Smooth muscle cell (in vitro differentiated cells): ENCODE results near the gene ZMYND10. TPM values are rescaled to one million over a fixed set of nuclear protein-coding genes. Genes with fewer than 3 reads are reported as not detected.

Experiments
- DNase-seq: peaks from one replicate; lab custom pipeline; 2025; ENCODE audit not compliant: unreplicated experiment; lab: John Stamatoyannopoulos, UW
- H2AFZ ChIP-seq: fragments of 200-600 bp; sonication (generic); 2 replicates; pipeline ENCODE4 v1.6.0; 2016; ENCODE audit warnings: antibody characterized with exemption, low read depth, mild to moderate bottlenecking
- H3F3A ChIP-seq: fragments of 200-600 bp; sonication (generic); 2 replicates; pipeline ENCODE4 v1.6.0; 2017; ENCODE audit warnings: antibody characterized with exemption, low read depth
- H3K27ac ChIP-seq: fragments of 200-600 bp; sonication (generic); 2 replicates; pipeline ENCODE4 v1.5.1; 2016; ENCODE audit warnings: low read depth, mild to moderate bottlenecking
- H3K27me3 ChIP-seq: fragments of 200-600 bp; sonication (generic); 2 replicates; pipeline ENCODE4 v1.6.1; 2016; ENCODE audit warnings: low read depth, mild to moderate bottlenecking
- H3K36me3 ChIP-seq: fragments of 200-600 bp; sonication (generic); 2 replicates; pipeline ENCODE4 v1.5.1; 2016; ENCODE audit warnings: low read depth
- H3K4me1 ChIP-seq: fragments of 200-600 bp; sonication (generic); 2 replicates; pipeline ENCODE4 v1.5.1; 2016; ENCODE audit warnings: low read depth
- H3K4me2 ChIP-seq: fragments of 200-600 bp; sonication (generic); 2 replicates; pipeline ENCODE4 v1.6.0; 2016; ENCODE audit warnings: mild to moderate bottlenecking
- H3K4me3 ChIP-seq: fragments of 200-600 bp; sonication (generic); 2 replicates; pipeline ENCODE4 v1.5.1; 2016; ENCODE audit warnings: mild to moderate bottlenecking
- H3K79me2 ChIP-seq: fragments of 200-600 bp; sonication (generic); 2 replicates; pipeline ENCODE4 v1.6.0; 2016; ENCODE audit warnings: low read depth, mild to moderate bottlenecking
- H3K9ac ChIP-seq: fragments of 200-600 bp; sonication (generic); 2 replicates; pipeline ENCODE4 v1.6.0; 2016; ENCODE audit warnings: low read depth
- H3K9me3 ChIP-seq: fragments of 200-600 bp; sonication (generic); replicated peaks from 2 replicates; pipeline ENCODE4 v1.5.1; 2016; ENCODE audit warnings: low read depth
- H4K20me1 ChIP-seq: fragments of 200-600 bp; sonication (generic); 2 replicates; pipeline ENCODE4 v1.6.0; 2016; ENCODE audit warnings: low read depth
- CTCF ChIP-seq: fragments of 200-600 bp; sonication (generic); IDR thresholded peaks from 2 replicates; pipeline ENCODE4 v1.5.1; 2017; ENCODE audit warnings: borderline replicate concordance, mild to moderate bottlenecking, antibody characterized with exemption; ENCODE audit not compliant: insufficient read depth, poor library complexity, severe bottlenecking
- WGBS: methylation state at CpG from one replicate; pipeline ENCODE4 v1.1.7; 2016; ENCODE audit warnings: low lambda C conversion rate; 5-methylcytosine and 5-hydroxymethylcytosine counted together
- polyA plus RNA-seq: library from polyadenylated mRNA; unstranded; fragments of >200 nt; fragmentation: Nextera tagmentation; extraction: Ambion mirVana; gene quantifications from 2 replicates; pipeline ENCODE4 v1.2.1, GENCODE V29; 2016
- total RNA-seq: library from RNA; depleted of rRNA; stranded (reverse); fragments of >200 nt; gene quantifications from 2 replicates; pipeline ENCODE4 v1.2.3, GENCODE V29; 2014

Gene ZMYND10
- total and polyA plus RNA-seq, 2 experiments from 2014 or later = 0.27 to 1.7 TPM

GRCh38 chr3:50341537-50341936 lies 4.0 kb downstream of the ZMYND10 start:
- H3K4me3 ChIP-seq = no peak overlapping the region
- no peaks in the 10 kb centered on the region for H3K9me3 ChIP-seq
- H2AFZ ChIP-seq = no peak overlapping the region
- H3F3A ChIP-seq = peaks cover 20% of the 10 kb centered on the region
- peaks cover 19% of the 10 kb centered on the region for H3K27me3 ChIP-seq
- WGBS = 95% methylated on average over 9 of the region's 9 CpGs
- peaks cover 22% of the 10 kb centered on the region for H3K4me1 ChIP-seq
- peaks cover 4% of the 10 kb centered on the region for H3K79me2 ChIP-seq
- no peaks in the 10 kb centered on the region for H3K36me3 ChIP-seq
- H4K20me1 ChIP-seq = no peaks in the 10 kb centered on the region
- H3K27ac ChIP-seq = no peak overlapping the region
- DNase-seq = no peak
- TF ChIP-seq CTCF = no peak
- H3K9ac ChIP-seq = no peak overlapping the region
- H3K4me2 ChIP-seq = no peak overlapping the region

GRCh38 chr3:50340448-50341329 lies 4.8 kb downstream of the ZMYND10 start, which contains the start of gene RASSF1:
Gene RASSF1 (minus strand): TSS chr3:50340836. CDS start chr3:50340805, 31 bp downstream.
- H3K27ac ChIP-seq = no peak within 1 kb of the TSS

GRCh38 chr3:50340147-50340447 lies 5.4 kb downstream of the ZMYND10 start:
- peaks cover 11% of the 10 kb centered on the region for H3F3A ChIP-seq
- no peak overlapping the region for H3K9ac ChIP-seq
- H3K27ac ChIP-seq = no peak overlapping the region

More at GRCh38 chr3:50340448-50341329, 4.8 kb downstream of the ZMYND10 start, which contains the start of gene RASSF1:
- Histone ChIP-seq H3K9ac (no peak within 1 kb of the TSS), H4K20me1 (peaks cover 6% of the 10 kb centered on the region), H3K27me3 (peaks cover 19% of the 10 kb centered on the region), H3K36me3 (no peaks in the 10 kb centered on the region), H3K9me3 (no peaks in the 10 kb centered on the region), H3K79me2 (peaks cover 13% of the 10 kb centered on the region), H3F3A (peaks cover 12% of the 10 kb centered on the region), H3K4me3 (peak within 1 kb of the TSS; percentile 45), H3K4me1 (peaks cover 28% of the 10 kb centered on the region), H3K4me2 (peak within 1 kb of the TSS; percentile 89), H2AFZ (peak within 1 kb of the TSS; percentile 62)
- no peak for DNase-seq
- no peak for TF ChIP-seq CTCF
- WGBS = 12% methylated on average over 81 of the region's 85 CpGs

More at GRCh38 chr3:50340147-50340447, 5.4 kb downstream of the ZMYND10 start:
- Histone ChIP-seq H3K27me3 (peaks cover 19% of the 10 kb centered on the region), H4K20me1 (peaks cover 12% of the 10 kb centered on the region), H3K4me3 (peak overlapping the region; percentile 45), H3K79me2 (peaks cover 18% of the 10 kb centered on the region), H3K4me2 (peak overlapping the region; percentile 89), H3K4me1 (peaks cover 29% of the 10 kb centered on the region), H3K9me3 (no peaks in the 10 kb centered on the region), H2AFZ (peak overlapping the region; percentile 62), H3K36me3 (no peaks in the 10 kb centered on the region)
- no peak for TF ChIP-seq CTCF
- no peak for DNase-seq
- 45% methylated on average over 7 of the region's 9 CpGs for WGBS
